ENCODE data around the gene SELENOV. TPM values are rescaled to one million over a fixed set of nuclear protein-coding genes. Genes with fewer than 3 reads are reported as not detected.
"Not testable (repeated sequence)": the region's sequence is repeated elsewhere in the genome, so short reads cannot be mapped to it uniquely, and the experiment has no call there.

Gene SELENOV
- not detected in 2 replicates for total RNA-seq

- no peak for DNase-seq (ENCODE audit: low read depth in 2 of 2)
Measured at GRCh38 chr19:39514840-39515550, at the start of gene SELENOV. Gene SELENOV (plus strand): TSS chr19:39515139. CDS start chr19:39515213, 74 bp downstream.

- no peak for DNase-seq (ENCODE audit: low read depth in 2 of 2)
Measured at GRCh38 chr19:39465956-39466747, 48.8 kb upstream of the SELENOV start.

- no peak for DNase-seq (ENCODE audit: low read depth in 2 of 2)
Measured at GRCh38 chr19:39467941-39468340, 47.0 kb upstream of the SELENOV start.

GRCh38 chr19:39469036-39469435, 45.9 kb upstream of the SELENOV start:
- no peak for DNase-seq (ENCODE audit: low read depth in 2 of 2)

GRCh38 chr19:39469567-39469966, 45.4 kb upstream of the SELENOV start:
- no peak for DNase-seq (ENCODE audit: low read depth in 2 of 2)

- peak in 1 of 2 donors; percentile 33 for DNase-seq (ENCODE audit: low read depth in 2 of 2)
Measured at GRCh38 chr19:39470724-39471339, 44.1 kb upstream of the SELENOV start.

- no peak for DNase-seq (ENCODE audit: low read depth in 2 of 2)
Measured at GRCh38 chr19:39471756-39472536, 43.0 kb upstream of the SELENOV start.

GRCh38 chr19:39472746-39473442, 42.0 kb upstream of the SELENOV start:
- DNase-seq (ENCODE audit: low read depth in 2 of 2), result no peak

GRCh38 chr19:39473443-39473960, 41.4 kb upstream of the SELENOV start:
- no peak for DNase-seq (ENCODE audit: low read depth in 2 of 2)

- DNase-seq (ENCODE audit: low read depth in 2 of 2), result peak; percentile 48 to 74
Measured at GRCh38 chr19:39474139-39474620, 40.8 kb upstream of the SELENOV start.

GRCh38 chr19:39475748-39476147, 39.2 kb upstream of the SELENOV start:
- DNase-seq (ENCODE audit: low read depth in 2 of 2), result no peak

GRCh38 chr19:39479319-39479801, 35.6 kb upstream of the SELENOV start:
- DNase-seq (ENCODE audit: low read depth in 2 of 2), result not testable (repeated sequence)

GRCh38 chr19:39479916-39480315, 35.0 kb upstream of the SELENOV start:
- no peak for DNase-seq (ENCODE audit: low read depth in 2 of 2)

- DNase-seq (ENCODE audit: low read depth in 2 of 2), result peak; percentile 94 to 95
Measured at GRCh38 chr19:39480337-39481228, 34.4 kb upstream of the SELENOV start, which contains the start of gene TIMM50. Gene TIMM50 (plus strand): TSS chr19:39480838. CDS start chr19:39480854, 16 bp downstream.

GRCh38 chr19:39481229-39481545, 33.8 kb upstream of the SELENOV start:
- peak in 1 of 2 donors; percentile 17 for DNase-seq (ENCODE audit: low read depth in 2 of 2)

GRCh38 chr19:39481676-39482075, 33.3 kb upstream of the SELENOV start:
- no peak for DNase-seq (ENCODE audit: low read depth in 2 of 2)

- DNase-seq (ENCODE audit: low read depth in 2 of 2), result no peak
Measured at GRCh38 chr19:39483141-39483540, 31.8 kb upstream of the SELENOV start.

GRCh38 chr19:39489756-39490155, 25.2 kb upstream of the SELENOV start:
- DNase-seq (ENCODE audit: low read depth in 2 of 2), result no peak

GRCh38 chr19:39492225-39492624, 22.7 kb upstream of the SELENOV start:
- no peak for DNase-seq (ENCODE audit: low read depth in 2 of 2)

Data from lung microvascular endothelial cell (primary cell).